ENCODE results near the gene ASB13.

DNA sequence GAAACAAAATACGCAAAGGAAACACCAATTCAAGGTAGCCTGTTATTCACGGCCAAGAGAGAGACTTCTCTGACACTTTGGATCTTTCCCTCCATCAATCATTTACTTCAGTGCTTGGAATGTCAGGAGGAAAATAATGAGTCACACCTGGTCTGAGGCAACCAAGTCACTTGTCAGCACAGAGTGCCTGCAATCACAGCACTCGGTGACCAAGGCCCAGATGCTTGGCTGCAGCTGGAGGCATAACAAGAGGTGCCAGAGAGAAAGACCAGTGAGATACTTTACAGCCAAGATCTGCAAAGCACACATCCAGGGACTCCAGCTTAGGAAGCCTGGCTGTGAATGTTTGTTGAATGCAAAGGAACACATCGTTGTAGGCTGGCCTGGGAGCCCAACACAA lies 33.9 kb downstream of the ASB13 start:
- TF ChIP-seq CTCF (IDR thresholded peaks at IDR 0.05), result no peak
- TF ChIP-seq EZH2 (IDR thresholded peaks at IDR 0.05; ENCODE audit: borderline replicate concordance, insufficient read depth, low read depth, low read length, poor library complexity, severe bottlenecking), result no peak
